Globus pallidus (tissue), 1 donor: ENCODE data around the gene SLC9A9.

Experiments
- DNase-seq: peaks from one replicate; pipeline ENCODE4 v3.0.0-alpha.2; 2015; ENCODE audit warnings: low spot score

SLC9A9 gene

GRCh38 chr3:143321058-143321769 lies 527.1 kb downstream of the SLC9A9 start:
- no peak for DNase-seq

- DNase-seq: no peak
Observed at GRCh38 chr3:143315766-143316165, 532.5 kb downstream of the SLC9A9 start.

- DNase-seq: no peak
Observed at GRCh38 chr3:143314251-143315093, 533.8 kb downstream of the SLC9A9 start.

- DNase-seq: no peak
Observed at GRCh38 chr3:143313893-143314188, 534.4 kb downstream of the SLC9A9 start.

GRCh38 chr3:143313025-143313892 lies 535.0 kb downstream of the SLC9A9 start:
- no peak for DNase-seq

- DNase-seq: no peak
Observed at GRCh38 chr3:143311096-143311495, 537.2 kb downstream of the SLC9A9 start.

GRCh38 chr3:143309705-143310104 lies 538.6 kb downstream of the SLC9A9 start:
- DNase-seq: no peak

GRCh38 chr3:143307613-143308183 lies 540.6 kb downstream of the SLC9A9 start:
- no peak for DNase-seq

- no peak for DNase-seq
Observed at GRCh38 chr3:143306407-143306806, 541.9 kb downstream of the SLC9A9 start.

- no peak for DNase-seq
Observed at GRCh38 chr3:143302638-143303171, 545.6 kb downstream of the SLC9A9 start.

- no peak for DNase-seq
Observed at GRCh38 chr3:143301031-143301901, 547.0 kb downstream of the SLC9A9 start.

- DNase-seq: no peak
Observed at GRCh38 chr3:143298886-143299535, 549.3 kb downstream of the SLC9A9 start.

GRCh38 chr3:143298380-143298779 lies 549.9 kb downstream of the SLC9A9 start:
- no peak for DNase-seq

- DNase-seq: no peak
Observed at GRCh38 chr3:143295201-143296080, 552.8 kb downstream of the SLC9A9 start.

GRCh38 chr3:143294188-143294587 lies 554.1 kb downstream of the SLC9A9 start:
- no peak for DNase-seq

GRCh38 chr3:143291836-143292447 lies 556.3 kb downstream of the SLC9A9 start:
- no peak for DNase-seq

GRCh38 chr3:143288944-143289343 lies 559.3 kb downstream of the SLC9A9 start:
- DNase-seq: peak; percentile 40

GRCh38 chr3:143287403-143287802 lies 560.9 kb downstream of the SLC9A9 start:
- DNase-seq: peak; percentile 61
